ENCODE data around the gene SDF4.
"Not testable (repeated sequence)": the region's sequence is repeated elsewhere in the genome, so short reads cannot be mapped to it uniquely, and the experiment has no call there.

SDF4 gene

GRCh38 chr1:1256956-1257871, 25.4 kb upstream of the SDF4 start:
- Histone ChIP-seq H3K4me3 (ENCODE audit: low read depth in 1 of 2, low read length in 2 of 2) (no peak overlapping the region), H3K27ac (ENCODE audit: low read length) (no peak overlapping the region), H3K36me3 (ENCODE audit: control insufficient read depth in 1 of 2, insufficient read depth in 2 of 2, low read length in 2 of 2) (peaks cover 32 to 68% of the 10 kb centered on the region in 2 donors), H3K9me3 (ENCODE audit: control insufficient read depth in 1 of 2, low read length in 2 of 2) (no peaks in the 10 kb centered on the region), H3K4me1 (ENCODE audit: control insufficient read depth in 1 of 2, insufficient read depth in 2 of 2, low read length in 2 of 2) (no peaks in the 10 kb centered on the region), H3K27me3 (ENCODE audit: low read depth, low read length) (no peaks in the 10 kb centered on the region)

GRCh38 chr1:1255611-1256010, 23.8 kb upstream of the SDF4 start:
- no peaks in the 10 kb centered on the region for H3K27me3 ChIP-seq (ENCODE audit: low read depth, low read length)
- H3K4me3 ChIP-seq (ENCODE audit: low read depth in 1 of 2, low read length in 2 of 2) = no peak overlapping the region
- H3K36me3 ChIP-seq (ENCODE audit: control insufficient read depth in 1 of 2, insufficient read depth in 2 of 2, low read length in 2 of 2) = peaks cover 29 to 61% of the 10 kb centered on the region in 2 donors
- no peaks in the 10 kb centered on the region for H3K9me3 ChIP-seq (ENCODE audit: control insufficient read depth in 1 of 2, low read length in 2 of 2)
- H3K4me1 ChIP-seq (ENCODE audit: control insufficient read depth in 1 of 2, insufficient read depth in 2 of 2, low read length in 2 of 2) = no peaks in the 10 kb centered on the region
- no peak overlapping the region for H3K27ac ChIP-seq (ENCODE audit: low read length)

GRCh38 chr1:1255078-1255477, 23.3 kb upstream of the SDF4 start:
- Histone ChIP-seq H3K4me3 (ENCODE audit: low read depth in 1 of 2, low read length in 2 of 2) (no peak overlapping the region), H3K36me3 (ENCODE audit: control insufficient read depth in 1 of 2, insufficient read depth in 2 of 2, low read length in 2 of 2) (peaks cover 29 to 56% of the 10 kb centered on the region in 2 donors), H3K27me3 (ENCODE audit: low read depth, low read length) (no peaks in the 10 kb centered on the region), H3K4me1 (ENCODE audit: control insufficient read depth in 1 of 2, insufficient read depth in 2 of 2, low read length in 2 of 2) (no peaks in the 10 kb centered on the region), H3K9me3 (ENCODE audit: control insufficient read depth in 1 of 2, low read length in 2 of 2) (no peaks in the 10 kb centered on the region), H3K27ac (ENCODE audit: low read length) (no peak overlapping the region)

DNA sequence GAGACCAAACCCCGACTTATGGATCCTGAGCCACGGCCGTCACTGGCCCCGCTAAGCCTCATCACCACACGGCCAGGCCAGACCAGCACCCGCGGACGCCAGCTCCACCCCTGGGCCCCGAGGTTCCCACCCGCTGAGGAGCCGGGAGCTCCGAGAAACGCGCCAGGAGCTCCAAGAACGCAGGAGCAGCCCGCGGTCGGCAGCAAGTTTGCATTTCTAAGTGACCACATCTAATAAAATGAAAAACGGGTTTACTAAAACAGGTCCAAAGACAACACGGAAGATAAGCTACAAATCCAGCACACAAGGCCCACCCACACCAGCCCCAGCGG, 22.8 kb upstream of the SDF4 start:
- H3K9me3 ChIP-seq (ENCODE audit: control insufficient read depth in 1 of 2, low read length in 2 of 2) = no peaks in the 10 kb centered on the region
- H3K27me3 ChIP-seq (ENCODE audit: low read depth, low read length) = no peaks in the 10 kb centered on the region
- H3K27ac ChIP-seq (ENCODE audit: low read length) = no peak overlapping the region
- peaks cover 29 to 55% of the 10 kb centered on the region in 2 donors for H3K36me3 ChIP-seq (ENCODE audit: control insufficient read depth in 1 of 2, insufficient read depth in 2 of 2, low read length in 2 of 2)
- no peaks in the 10 kb centered on the region for H3K4me1 ChIP-seq (ENCODE audit: control insufficient read depth in 1 of 2, insufficient read depth in 2 of 2, low read length in 2 of 2)
- no peak overlapping the region for H3K4me3 ChIP-seq (ENCODE audit: low read depth in 1 of 2, low read length in 2 of 2)

- Histone ChIP-seq H3K9me3 (ENCODE audit: control insufficient read depth in 1 of 2, low read length in 2 of 2) (no peaks in the 10 kb centered on the region), H3K4me1 (ENCODE audit: control insufficient read depth in 1 of 2, insufficient read depth in 2 of 2, low read length in 2 of 2) (no peaks in the 10 kb centered on the region), H3K27ac (ENCODE audit: low read length) (no peak overlapping the region), H3K27me3 (ENCODE audit: low read depth, low read length) (no peaks in the 10 kb centered on the region), H3K4me3 (ENCODE audit: low read depth in 1 of 2, low read length in 2 of 2) (no peak overlapping the region), H3K36me3 (ENCODE audit: control insufficient read depth in 1 of 2, insufficient read depth in 2 of 2, low read length in 2 of 2) (peaks cover 27 to 52% of the 10 kb centered on the region in 2 donors)
Observed at GRCh38 chr1:1253972-1254666, 22.3 kb upstream of the SDF4 start.

DNA sequence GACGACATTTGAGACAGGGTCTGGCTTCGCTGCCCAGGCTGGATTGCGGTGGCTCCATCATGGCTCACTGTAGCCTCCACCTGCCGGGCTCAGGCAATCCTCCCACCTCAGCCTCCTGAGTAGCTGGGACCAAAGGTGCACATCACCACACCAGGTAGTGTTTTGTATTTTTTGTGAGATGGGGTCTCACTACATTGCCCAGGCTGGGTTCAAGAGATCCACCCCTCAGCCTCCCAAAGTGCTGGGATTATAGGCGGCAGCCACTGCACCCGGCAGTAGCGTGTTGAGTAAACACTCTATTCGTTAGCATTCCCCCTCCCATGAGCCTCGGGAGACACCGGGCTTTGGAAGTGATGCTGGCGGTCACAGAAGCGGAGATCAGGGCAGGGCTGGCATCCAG, 21.5 kb upstream of the SDF4 start:
- no peaks in the 10 kb centered on the region for H3K9me3 ChIP-seq (ENCODE audit: control insufficient read depth in 1 of 2, low read length in 2 of 2)
- H3K4me3 ChIP-seq (ENCODE audit: low read depth in 1 of 2, low read length in 2 of 2) = no peak overlapping the region
- no peaks in the 10 kb centered on the region for H3K27me3 ChIP-seq (ENCODE audit: low read depth, low read length)
- no peaks in the 10 kb centered on the region for H3K4me1 ChIP-seq (ENCODE audit: control insufficient read depth in 1 of 2, insufficient read depth in 2 of 2, low read length in 2 of 2)
- no peak overlapping the region for H3K27ac ChIP-seq (ENCODE audit: low read length)
- H3K36me3 ChIP-seq (ENCODE audit: control insufficient read depth in 1 of 2, insufficient read depth in 2 of 2, low read length in 2 of 2) = peaks cover 22 to 47% of the 10 kb centered on the region in 2 donors

DNA sequence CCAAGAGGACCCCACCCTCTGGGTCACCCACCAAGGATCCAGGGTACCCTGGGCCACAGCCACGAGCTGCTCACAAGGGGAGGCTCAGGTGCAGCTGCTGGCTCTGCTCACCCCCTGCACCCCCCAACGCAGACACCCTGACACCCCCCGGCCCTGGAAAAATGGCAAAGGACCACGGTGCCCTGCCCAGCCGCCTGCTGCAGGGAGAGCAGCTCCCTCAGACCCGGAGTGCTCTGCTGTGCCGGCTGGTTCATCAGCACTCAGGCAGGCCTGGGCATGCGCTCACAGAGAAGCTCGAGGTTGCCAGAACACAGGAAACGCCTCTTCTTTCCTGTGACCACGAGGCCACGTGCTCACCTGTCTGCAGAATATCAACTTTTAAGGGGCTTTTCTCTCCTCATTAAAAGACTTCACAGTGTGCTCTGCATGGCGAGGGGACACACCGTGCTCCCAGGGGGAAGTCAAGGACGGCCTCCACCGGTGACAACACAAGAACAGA, 19.0 kb upstream of the SDF4 start:
- H3K36me3 ChIP-seq (ENCODE audit: control insufficient read depth in 1 of 2, insufficient read depth in 2 of 2, low read length in 2 of 2) = peaks cover 17 to 40% of the 10 kb centered on the region in 2 donors
- H3K27me3 ChIP-seq (ENCODE audit: low read depth, low read length) = peaks cover 5% of the 10 kb centered on the region
- H3K4me3 ChIP-seq (ENCODE audit: low read depth in 1 of 2, low read length in 2 of 2) = no peak overlapping the region
- H3K27ac ChIP-seq (ENCODE audit: low read length) = no peak overlapping the region
- H3K9me3 ChIP-seq (ENCODE audit: control insufficient read depth in 1 of 2, low read length in 2 of 2) = no peaks in the 10 kb centered on the region
- peaks cover 0 to 6% of the 10 kb centered on the region in 2 donors for H3K4me1 ChIP-seq (ENCODE audit: control insufficient read depth in 1 of 2, insufficient read depth in 2 of 2, low read length in 2 of 2)

GRCh38 chr1:1248009-1248913, 16.5 kb upstream of the SDF4 start:
- H3K9me3 ChIP-seq (ENCODE audit: control insufficient read depth in 1 of 2, low read length in 2 of 2); H3K27me3 ChIP-seq (ENCODE audit: low read depth, low read length); H3K4me3 ChIP-seq (ENCODE audit: low read depth in 1 of 2, low read length in 2 of 2); H3K27ac ChIP-seq (ENCODE audit: low read length); H3K4me1 ChIP-seq (ENCODE audit: control insufficient read depth in 1 of 2, insufficient read depth in 2 of 2, low read length in 2 of 2): not testable (repeated sequence)
- peaks cover under 1 to 14% of the 10 kb centered on the region in 2 donors for H3K36me3 ChIP-seq (ENCODE audit: control insufficient read depth in 1 of 2, insufficient read depth in 2 of 2, low read length in 2 of 2)

GRCh38 chr1:1247341-1247913, 15.6 kb upstream of the SDF4 start:
- H3K9me3 ChIP-seq (ENCODE audit: control insufficient read depth in 1 of 2, low read length in 2 of 2) = no peaks in the 10 kb centered on the region
- H3K27ac ChIP-seq (ENCODE audit: low read length) = no peak overlapping the region
- no peak overlapping the region for H3K4me3 ChIP-seq (ENCODE audit: low read depth in 1 of 2, low read length in 2 of 2)
- H3K4me1 ChIP-seq (ENCODE audit: control insufficient read depth in 1 of 2, insufficient read depth in 2 of 2, low read length in 2 of 2) = peaks cover 0 to 6% of the 10 kb centered on the region in 2 donors
- H3K36me3 ChIP-seq (ENCODE audit: control insufficient read depth in 1 of 2, insufficient read depth in 2 of 2, low read length in 2 of 2) = peaks cover 0 to 6% of the 10 kb centered on the region in 2 donors
- H3K27me3 ChIP-seq (ENCODE audit: low read depth, low read length) = peaks cover 5% of the 10 kb centered on the region

- Histone ChIP-seq H3K9me3 (ENCODE audit: control insufficient read depth in 1 of 2, low read length in 2 of 2) (no peaks in the 10 kb centered on the region), H3K4me1 (ENCODE audit: control insufficient read depth in 1 of 2, insufficient read depth in 2 of 2, low read length in 2 of 2) (peaks cover 0 to 6% of the 10 kb centered on the region in 2 donors), H3K4me3 (ENCODE audit: low read depth in 1 of 2, low read length in 2 of 2) (no peak within 1 kb of the TSS), H3K36me3 (ENCODE audit: control insufficient read depth in 1 of 2, insufficient read depth in 2 of 2, low read length in 2 of 2) (no peaks in the 10 kb centered on the region), H3K27ac (ENCODE audit: low read length) (no peak within 1 kb of the TSS), H3K27me3 (ENCODE audit: low read depth, low read length) (peaks cover 5% of the 10 kb centered on the region)
Observed at GRCh38 chr1:1246577-1247340, 15.0 kb upstream of the SDF4 start, which contains the start of gene C1QTNF12. Gene C1QTNF12 (minus strand): TSS chr1:1246722. CDS start chr1:1246690, 32 bp downstream.
